Measurements from ENCODE around the gene TRIM37.
"Not testable (repeated sequence)": the region's sequence is repeated elsewhere in the genome, so short reads cannot be mapped to it uniquely, and the experiment has no call there.

The TRIM37 gene

GRCh38 chr17:58993311-58993710 is 113.4 kb downstream of the TRIM37 start:
- DNase-seq (ENCODE audit: low spot score): no peak

GRCh38 chr17:58991718-58992331 is 114.9 kb downstream of the TRIM37 start:
- no peak for DNase-seq (ENCODE audit: low spot score)

- no peak for DNase-seq (ENCODE audit: low spot score)
These were observed 117.1 kb downstream of the TRIM37 start for GRCh38 chr17:58989629-58990028.

GRCh38 chr17:58985971-58986370 is 120.7 kb downstream of the TRIM37 start:
- DNase-seq (ENCODE audit: low spot score): no peak

- DNase-seq (ENCODE audit: low spot score): no peak
These were observed 121.3 kb downstream of the TRIM37 start for GRCh38 chr17:58985367-58985766.

GRCh38 chr17:58982626-58983025 is 124.1 kb downstream of the TRIM37 start:
- DNase-seq (ENCODE audit: low spot score): no peak

- DNase-seq (ENCODE audit: low spot score): no peak
These were observed 125.8 kb downstream of the TRIM37 start for GRCh38 chr17:58980706-58981481.

- DNase-seq (ENCODE audit: low spot score): no peak
These were observed 130.1 kb downstream of the TRIM37 start for GRCh38 chr17:58976541-58976940.

GRCh38 chr17:58974354-58974753 is 132.3 kb downstream of the TRIM37 start:
- no peak for DNase-seq (ENCODE audit: low spot score)

- DNase-seq (ENCODE audit: low spot score): no peak
These were observed 135.8 kb downstream of the TRIM37 start for GRCh38 chr17:58970609-58971450.

- DNase-seq (ENCODE audit: low spot score): no peak
These were observed 137.1 kb downstream of the TRIM37 start for GRCh38 chr17:58969612-58970011.

- no peak for DNase-seq (ENCODE audit: low spot score)
These were observed 137.5 kb downstream of the TRIM37 start for GRCh38 chr17:58969156-58969555.

- no peak for DNase-seq (ENCODE audit: low spot score)
These were observed 138.1 kb downstream of the TRIM37 start for GRCh38 chr17:58968426-58969061.

- no peak for DNase-seq (ENCODE audit: low spot score)
These were observed 140.5 kb downstream of the TRIM37 start for GRCh38 chr17:58966208-58966607.

- no peak for DNase-seq (ENCODE audit: low spot score)
These were observed 141.5 kb downstream of the TRIM37 start for GRCh38 chr17:58965221-58965620.

GRCh38 chr17:58960068-58960467 is 146.6 kb downstream of the TRIM37 start:
- DNase-seq (ENCODE audit: low spot score): peak; percentile 28

- DNase-seq (ENCODE audit: low spot score): not testable (repeated sequence)
These were observed 149.0 kb downstream of the TRIM37 start for GRCh38 chr17:58957725-58958073.

GRCh38 chr17:58956997-58957724 is 149.5 kb downstream of the TRIM37 start:
- peak; percentile 16 for DNase-seq (ENCODE audit: low spot score)

- not testable (repeated sequence) for DNase-seq (ENCODE audit: low spot score)
These were observed 152.3 kb downstream of the TRIM37 start for GRCh38 chr17:58954358-58954757.

- no peak for DNase-seq (ENCODE audit: low spot score)
These were observed 158.9 kb downstream of the TRIM37 start for GRCh38 chr17:58947824-58948223.

GRCh38 chr17:58947411-58947810 is 159.3 kb downstream of the TRIM37 start:
- no peak for DNase-seq (ENCODE audit: low spot score)

- no peak for DNase-seq (ENCODE audit: low spot score)
These were observed 162.5 kb downstream of the TRIM37 start for GRCh38 chr17:58944166-58944565.
